ENCODE measurements around the gene PMP22.
"Not testable (repeated sequence)": the region's sequence is repeated elsewhere in the genome, so short reads cannot be mapped to it uniquely, and the experiment has no call there.

PMP22 gene

GRCh38 chr17:15250135-15250860 is 14.8 kb downstream of the PMP22 start:
- DNase-seq = no peak

DNA sequence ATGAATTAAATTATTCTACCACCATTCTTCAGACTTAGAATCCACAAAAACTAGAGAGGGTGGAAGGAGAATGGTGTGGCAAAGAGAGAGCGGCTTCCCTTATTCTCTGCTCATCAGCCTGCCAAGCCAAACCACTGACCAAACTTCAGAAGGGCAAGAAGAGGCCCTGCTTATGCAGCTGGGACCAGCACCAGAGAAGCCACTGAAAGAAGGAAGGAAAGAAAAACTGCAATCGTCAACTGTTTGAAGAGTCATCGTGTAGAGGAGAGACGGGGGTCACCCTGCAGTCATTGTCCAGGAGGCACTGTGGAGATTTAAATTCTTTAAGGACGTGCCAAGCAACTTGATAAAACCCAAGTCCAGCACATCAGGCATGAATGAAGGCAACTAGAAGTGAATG is 15.6 kb downstream of the PMP22 start:
- peak; percentile 40 for DNase-seq

- no peak for DNase-seq
These were observed 17.1 kb downstream of the PMP22 start for GRCh38 chr17:15247891-15248529.

DNA sequence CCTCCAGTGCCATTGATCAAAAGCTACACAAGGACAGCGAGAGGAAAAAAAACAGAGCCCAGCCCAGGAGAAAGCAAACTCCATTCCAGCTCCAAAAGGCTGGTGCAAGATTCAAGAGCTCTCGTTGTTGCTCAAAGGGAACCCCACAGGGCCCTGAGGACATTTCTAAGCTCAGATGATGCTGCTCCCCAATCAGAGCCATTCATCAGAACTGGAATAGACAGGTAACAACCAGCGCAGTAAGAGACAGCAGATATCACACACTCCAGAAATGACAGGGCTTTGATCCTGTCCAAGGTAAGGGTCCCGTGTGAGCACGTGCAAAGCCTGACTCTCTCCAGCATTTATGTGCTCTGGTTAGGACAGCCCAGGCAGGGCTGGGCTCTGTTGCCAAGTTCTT is 20.1 kb downstream of the PMP22 start:
- DNase-seq = no peak

GRCh38 chr17:15240644-15241043 is 24.5 kb downstream of the PMP22 start:
- DNase-seq = no peak

DNA sequence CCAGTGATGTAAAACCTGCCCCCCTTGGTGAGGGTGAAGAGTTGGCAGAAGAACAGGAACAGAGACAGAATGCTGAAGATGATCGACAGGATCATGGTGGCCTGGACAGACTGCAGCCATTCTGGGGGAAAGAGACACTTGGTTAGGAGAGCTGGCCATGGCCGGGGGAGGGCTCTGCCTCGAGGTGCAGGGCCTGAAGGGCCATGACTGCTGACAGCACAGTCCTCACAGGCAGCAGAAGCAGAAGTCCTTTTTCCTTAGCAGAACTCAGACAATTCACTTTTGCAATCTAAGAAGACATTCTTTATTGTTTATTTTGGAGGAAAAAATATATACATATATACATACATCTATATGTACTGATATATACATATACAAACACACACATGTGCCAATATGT is 25.6 kb downstream of the PMP22 start:
- no peak for DNase-seq

GRCh38 chr17:15238676-15239422 is 26.3 kb downstream of the PMP22 start:
- DNase-seq = no peak

DNA sequence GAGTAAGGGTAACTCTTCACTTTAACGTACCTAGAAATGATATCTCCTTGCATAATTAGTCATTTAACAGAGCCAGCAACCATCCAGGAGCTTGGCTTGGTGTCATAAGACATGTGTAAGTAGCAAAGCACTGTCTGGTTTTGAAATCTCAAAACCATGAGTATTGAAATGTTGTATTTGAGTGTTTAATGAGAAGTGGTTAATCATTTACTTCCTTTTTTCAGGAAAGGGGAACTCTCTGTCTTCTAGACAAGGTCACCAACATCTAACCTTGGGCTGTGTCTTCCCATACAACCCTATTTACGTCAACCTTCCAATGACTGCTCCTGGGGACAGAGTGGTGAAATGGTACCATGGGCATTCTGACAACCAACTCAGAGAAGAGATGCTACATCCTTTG is 27.1 kb downstream of the PMP22 start:
- peak; percentile 84 for DNase-seq

DNA sequence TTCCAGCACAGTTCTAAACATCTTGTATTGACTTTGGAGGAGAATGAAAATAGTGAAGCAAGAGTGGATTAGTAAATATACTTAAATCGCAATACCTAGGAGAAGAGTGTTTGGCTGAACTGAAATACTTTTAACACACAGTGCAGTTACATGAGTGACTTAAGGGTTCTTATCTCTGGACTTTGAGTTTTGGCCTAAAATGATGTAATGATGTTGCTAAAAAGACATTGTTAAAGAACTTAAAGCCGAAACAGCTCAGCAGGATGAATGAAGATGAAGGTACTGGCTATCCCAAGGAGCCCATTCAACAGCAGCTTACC is 28.1 kb downstream of the PMP22 start:
- DNase-seq = peak; percentile 37

GRCh38 chr17:15236281-15237105 is 28.6 kb downstream of the PMP22 start:
- peak; percentile 95 for DNase-seq

- no peak for DNase-seq
These were observed 31.2 kb downstream of the PMP22 start for GRCh38 chr17:15233971-15234370.

DNA sequence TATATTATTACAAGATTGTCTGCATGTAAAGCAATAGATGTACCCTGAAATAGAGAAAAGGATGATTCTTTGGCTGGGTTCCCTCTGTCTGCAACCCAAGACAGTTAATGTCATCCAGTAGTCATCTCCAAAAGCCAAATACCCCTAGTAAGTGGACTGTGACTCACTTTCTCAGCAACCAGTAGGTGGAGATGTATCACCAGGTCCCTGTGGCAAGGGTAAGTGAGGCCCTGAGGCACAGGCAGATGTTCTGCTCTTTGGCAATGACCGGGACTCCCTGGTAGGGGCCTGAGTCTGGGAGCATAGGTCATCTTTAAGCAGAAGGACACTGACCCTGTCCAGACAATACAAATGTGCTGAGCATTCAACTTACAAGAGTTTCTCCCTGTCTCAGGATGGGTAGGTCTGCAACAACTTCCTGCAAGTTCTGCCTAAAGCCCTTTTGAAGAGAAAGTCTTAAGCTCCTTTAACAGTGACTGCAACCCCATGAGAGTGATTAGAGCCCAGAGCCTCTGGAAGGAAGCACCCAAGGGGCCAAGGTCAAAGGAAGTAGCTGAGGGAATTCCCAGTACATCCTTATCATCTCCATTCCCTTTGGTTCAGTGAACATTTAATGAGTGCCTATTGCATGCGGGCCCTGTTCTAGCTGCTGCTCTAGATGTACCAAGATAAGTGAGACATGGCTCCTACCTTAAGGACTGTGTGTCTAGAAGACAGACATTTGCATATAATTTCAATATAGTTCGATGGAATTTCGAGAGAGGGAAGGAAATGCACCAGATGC is 31.9 kb downstream of the PMP22 start:
- DNase-seq = peak; percentile 80

DNA sequence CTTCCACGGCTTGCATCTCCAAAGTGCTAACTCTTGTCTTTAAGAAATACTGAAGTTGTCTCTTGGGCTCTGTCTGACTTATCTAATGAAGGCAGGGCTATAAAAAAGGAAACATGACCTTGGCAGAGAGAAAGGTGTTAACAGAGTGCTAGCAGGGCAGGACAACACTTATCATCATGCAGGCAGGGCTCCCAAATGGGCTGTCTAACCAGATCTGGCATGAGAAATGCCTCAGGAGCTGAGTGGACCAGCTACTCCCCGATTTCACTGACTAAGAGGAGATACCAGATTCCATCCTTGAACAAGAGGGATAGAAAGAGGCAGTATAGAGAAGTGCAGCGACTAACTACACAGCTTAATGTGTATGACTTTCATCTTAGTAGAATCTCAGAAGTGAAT is 32.6 kb downstream of the PMP22 start:
- peak; percentile 81 for DNase-seq

DNA sequence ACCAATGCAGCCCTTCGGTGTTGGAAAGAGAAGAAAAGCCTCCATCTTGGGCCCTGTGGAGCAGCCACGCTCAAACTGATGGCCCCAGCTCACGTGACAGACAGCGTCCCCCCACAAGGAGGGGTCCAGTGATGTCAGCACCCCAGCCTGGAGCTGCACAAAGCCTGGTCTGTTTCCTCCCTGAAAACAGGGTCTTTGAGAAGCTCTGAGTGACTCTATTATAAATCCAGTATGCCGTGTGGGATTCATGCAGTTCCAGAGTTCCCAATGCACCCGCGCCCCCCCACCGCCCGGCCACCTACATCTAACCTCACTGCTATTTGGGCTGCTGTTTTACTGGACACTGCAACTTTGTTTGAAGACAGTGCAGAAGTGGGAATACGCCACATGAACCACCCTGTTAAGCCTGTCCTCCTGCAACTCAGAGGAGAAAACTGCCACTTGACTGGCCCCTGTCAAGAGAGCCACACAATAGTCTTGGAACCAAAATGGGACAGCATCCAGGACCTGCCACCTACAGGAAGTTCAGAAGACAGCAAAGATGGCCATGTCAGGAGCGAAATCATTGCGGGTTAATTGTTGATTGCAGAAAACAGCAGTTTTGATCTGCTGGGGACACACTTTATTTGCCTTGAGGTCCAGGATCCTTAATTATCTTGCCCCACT is 33.1 kb downstream of the PMP22 start:
- no peak for DNase-seq

GRCh38 chr17:15230866-15231265 is 34.3 kb downstream of the PMP22 start:
- no peak for DNase-seq

DNA sequence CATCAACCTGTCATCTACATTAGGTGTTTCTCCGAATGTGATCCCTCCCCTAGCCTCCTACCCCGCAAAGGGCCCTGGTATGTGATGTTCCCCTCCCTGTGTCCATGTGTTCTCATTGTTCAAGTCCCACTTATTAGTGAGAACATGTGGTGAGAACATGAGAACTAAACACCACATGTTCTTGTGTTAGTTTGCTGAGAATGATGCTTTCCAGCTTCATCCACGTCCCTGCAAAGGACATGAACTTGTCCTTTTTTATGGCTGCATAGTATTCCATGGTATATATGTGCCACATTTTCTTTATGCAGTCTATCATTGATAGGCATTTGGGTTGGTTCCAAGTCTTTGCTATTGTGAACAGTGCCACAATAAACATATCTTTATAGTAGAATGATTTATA is 43.3 kb downstream of the PMP22 start:
- not testable (repeated sequence) for DNase-seq

DNA sequence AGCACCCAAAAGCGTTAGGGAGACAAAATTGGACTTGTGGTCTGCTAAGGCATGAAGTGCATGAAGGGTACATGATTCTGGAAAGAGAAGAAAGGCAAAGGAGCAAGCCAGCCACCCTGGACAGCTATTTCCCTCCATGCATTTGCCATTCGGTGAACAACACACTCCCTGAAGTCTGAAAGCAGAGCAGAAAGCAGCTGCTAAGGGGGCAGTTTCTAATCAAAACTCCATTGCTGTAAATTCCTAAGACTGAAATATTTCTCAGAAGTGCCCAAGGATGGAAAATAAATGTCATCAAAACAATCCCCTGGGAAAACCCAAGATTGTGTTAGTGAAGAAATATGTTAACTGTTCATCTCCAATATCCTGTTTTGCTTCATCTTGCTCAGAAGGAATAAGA is 44.3 kb downstream of the PMP22 start:
- DNase-seq = no peak

GRCh38 chr17:15216481-15216880 is 48.6 kb downstream of the PMP22 start:
- DNase-seq = no peak

- peak; percentile 67 for DNase-seq
These were observed 51.6 kb downstream of the PMP22 start for GRCh38 chr17:15213381-15214087.

GRCh38 chr17:15210247-15210646 is 54.9 kb downstream of the PMP22 start:
- no peak for DNase-seq

- not testable (repeated sequence) for DNase-seq
These were observed 62.1 kb downstream of the PMP22 start for GRCh38 chr17:15203062-15203461.
